HepG2 (cell line): ENCODE measurements around the gene JAGN1. TPM values are rescaled to one million over a fixed set of nuclear protein-coding genes. Genes with fewer than 3 reads are reported as not detected.
A peak's percentile ranks its signal among the peaks of the same experiment; 100 is the strongest.

Source experiments
- CBX5 ChIP-seq: sonication (generic); formaldehyde crosslinking; IDR thresholded peaks from 2 replicates; pipeline ENCODE4 v1.4.0; 2020; ENCODE audit warnings: missing genetic modification reagents, borderline replicate concordance
- FOXK2 ChIP-seq: fragments of 450-650 bp; IDR thresholded peaks from 2 replicates; pipeline ENCODE4 v1.6.1; 2016
- HDAC1 ChIP-seq: sonication (generic); formaldehyde crosslinking; IDR thresholded peaks from 2 replicates; pipeline ENCODE4 v1.5.1; 2020; ENCODE audit warnings: mild to moderate bottlenecking, missing genetic modification reagents
- HES4 ChIP-seq: sonication (generic); formaldehyde crosslinking; IDR thresholded peaks from 2 replicates; pipeline ENCODE4 v1.9.0; 2021; ENCODE audit warnings: mild to moderate bottlenecking, missing genetic modification reagents, borderline replicate concordance
- HNRNPUL1 ChIP-seq: fragments of 200-400 bp; formaldehyde crosslinking; IDR thresholded peaks from 2 replicates; pipeline ENCODE4 v1.6.1; 2017; ENCODE audit warnings: low read depth, mild to moderate bottlenecking, low read length, moderate library complexity
- IKZF1 ChIP-seq: fragments of 450-650 bp; IDR thresholded peaks from 2 replicates; pipeline ENCODE4 v1.7.1; 2016
- JDP2 ChIP-seq: sonication (generic); formaldehyde crosslinking; IDR thresholded peaks from 2 replicates; pipeline ENCODE4 v1.8.1; 2022; ENCODE audit warnings: missing genetic modification reagents, borderline replicate concordance
- MBD4 ChIP-seq: IDR thresholded peaks from 2 replicates; pipeline ENCODE4 v1.6.1; 2012; ENCODE audit warnings: low read length, inconsistent platforms, borderline replicate concordance
- MYC ChIP-seq: sonication (generic); formaldehyde crosslinking; IDR thresholded peaks from 2 replicates; pipeline ENCODE4 v1.9.0; 2021; ENCODE audit warnings: missing genetic modification reagents, borderline replicate concordance
- PLRG1 ChIP-seq: fragments of 450-650 bp; conservative IDR thresholded peaks from 2 replicates; pipeline ENCODE4 v1.6.1; 2016
- STAT5B ChIP-seq: sonication (generic); formaldehyde crosslinking; IDR thresholded peaks from 2 replicates; pipeline ENCODE4 v1.4.0; 2020; ENCODE audit warnings: missing genetic modification reagents
- TAF1 ChIP-seq: sonication (generic); formaldehyde crosslinking; IDR thresholded peaks from 2 replicates; pipeline ENCODE4 v1.4.0; 2020; ENCODE audit warnings: missing genetic modification reagents
- TMF1 ChIP-seq: sonication (generic); formaldehyde crosslinking; IDR thresholded peaks from 2 replicates; pipeline ENCODE4 v1.8.1; 2022; ENCODE audit warnings: low read depth, missing genetic modification reagents
- ZNF350 ChIP-seq: sonication (generic); formaldehyde crosslinking; IDR thresholded peaks from 2 replicates; pipeline ENCODE4 v1.4.0; 2020; ENCODE audit warnings: mild to moderate bottlenecking, low read depth, missing genetic modification reagents, borderline replicate concordance
- ZNF550 ChIP-seq: sonication (generic); formaldehyde crosslinking; IDR thresholded peaks from 2 replicates; pipeline ENCODE4 v1.4.0; 2020; ENCODE audit warnings: mild to moderate bottlenecking, missing genetic modification reagents, borderline replicate concordance
- ZNF577 ChIP-seq: sonication (generic); formaldehyde crosslinking; IDR thresholded peaks from 2 replicates; pipeline ENCODE4 v1.4.0; 2020; ENCODE audit warnings: mild to moderate bottlenecking, low read depth, missing genetic modification reagents, borderline replicate concordance
- ZNF747 ChIP-seq: sonication (generic); formaldehyde crosslinking; IDR thresholded peaks from 2 replicates; pipeline ENCODE4 v1.8.1; 2023; ENCODE audit warnings: missing genetic modification reagents, mild to moderate bottlenecking, borderline replicate concordance
- ZSCAN29 ChIP-seq: sonication (generic); formaldehyde crosslinking; conservative IDR thresholded peaks from 2 replicates; pipeline ENCODE4 v1.4.0; 2020; ENCODE audit warnings: mild to moderate bottlenecking, missing genetic modification reagents
- polyA plus RNA-seq, 8 experiments: library from polyadenylated mRNA; depleted of rRNA in 3 of 8; stranded (reverse) in 7 of 8; unstranded in 1 of 8; fragments of >200 nt; fragmentation: Illumina TruSeq in 4 of 8; extraction: Trizol in 4 of 8; gene quantifications; 2 replicates each; pipeline versions ENCODE4 v1.2.1 to v1.2.3, GENCODE V29; 2011 to 2016; ENCODE audit warnings: low read depth in 4 of 8, missing spikeins in 1 of 8, mixed read lengths in 1 of 8; ENCODE audit not compliant: insufficient read depth in 1 of 8
- total RNA-seq, 5 experiments: library from RNA; depleted of rRNA; stranded (reverse); fragments of >200 nt; fragmentation: Illumina TruSeq; extraction: Trizol; gene quantifications; 2 replicates each; pipeline ENCODE4 v1.2.3, GENCODE V29; 2016; ENCODE audit warnings: low read depth in 1 of 5
- TF ChIP-seq, protein P1 (sequence below): sonication (generic); formaldehyde crosslinking; IDR thresholded peaks from 2 replicates; pipeline ENCODE4 v1.8.0; 2022; ENCODE audit warnings: missing genetic modification reagents, mild to moderate bottlenecking, inconsistent platforms, borderline replicate concordance
- TF ChIP-seq, protein P2 (sequence below): sonication (generic); formaldehyde crosslinking; IDR thresholded peaks from 2 replicates; pipeline ENCODE4 v1.4.0; 2020; ENCODE audit warnings: mild to moderate bottlenecking, low read depth, missing genetic modification reagents
- TF ChIP-seq, protein P3 (sequence below): sonication (generic); formaldehyde crosslinking; IDR thresholded peaks from 2 replicates; pipeline ENCODE4 v1.4.0; 2020; ENCODE audit warnings: missing genetic modification reagents, borderline replicate concordance
- TF ChIP-seq, protein P4 (sequence below): sonication (generic); formaldehyde crosslinking; IDR thresholded peaks from 2 replicates; pipeline ENCODE4 v1.4.0; 2020; ENCODE audit warnings: mild to moderate bottlenecking, missing genetic modification reagents
- TF ChIP-seq, protein P5 (sequence below): sonication (generic); formaldehyde crosslinking; IDR thresholded peaks from 2 replicates; pipeline ENCODE4 v1.8.1; 2023; ENCODE audit warnings: mild to moderate bottlenecking, missing genetic modification reagents

Gene JAGN1
- total and polyA plus RNA-seq, 2 of the 13 experiments (the other 11 are each of a cell fraction or from before 2014, with no cell fraction given), result 49.9 to 50.9 TPM

DNA sequence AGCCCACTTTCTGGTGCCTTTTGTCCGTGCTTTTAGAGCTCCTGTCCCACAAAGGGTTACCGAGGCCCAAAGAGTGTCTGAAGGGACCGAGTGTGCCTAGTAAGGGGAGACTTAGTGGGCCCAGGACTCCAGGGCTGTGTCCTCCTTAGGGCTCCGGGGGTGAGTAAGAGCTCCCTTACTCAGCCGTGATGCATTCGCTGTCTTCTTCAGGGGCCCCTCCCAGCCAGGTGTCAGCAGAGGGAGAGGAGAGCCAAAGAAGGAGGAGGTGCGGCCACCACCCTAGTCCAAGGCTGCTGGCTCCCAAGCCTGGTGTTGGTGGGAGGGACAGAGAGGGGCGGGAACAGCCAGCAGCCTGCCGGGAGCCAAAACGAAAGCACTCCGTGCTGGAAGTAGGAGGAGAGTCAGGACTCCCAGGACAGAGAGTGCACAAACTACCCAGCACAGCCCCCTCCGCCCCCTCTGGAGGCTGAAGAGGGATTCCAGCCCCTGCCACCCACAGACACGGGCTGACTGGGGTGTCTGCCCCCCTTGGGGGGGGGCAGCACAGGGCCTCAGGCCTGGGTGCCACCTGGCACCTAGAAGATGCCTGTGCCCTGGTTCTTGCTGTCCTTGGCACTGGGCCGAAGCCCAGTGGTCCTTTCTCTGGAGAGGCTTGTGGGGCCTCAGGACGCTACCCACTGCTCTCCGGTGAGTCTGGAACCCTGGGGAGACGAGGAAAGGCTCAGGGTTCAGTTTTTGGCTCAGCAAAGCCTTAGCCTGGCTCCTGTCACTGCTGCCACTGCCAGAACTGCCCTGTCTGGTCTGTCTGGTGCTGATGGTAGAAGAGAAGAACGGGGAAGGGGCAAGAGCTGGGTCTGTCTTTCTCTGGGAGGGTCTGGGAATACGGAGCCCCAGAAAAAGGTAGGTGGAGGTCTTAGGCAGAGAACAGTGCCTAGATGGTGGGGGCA is 26.6 kb downstream of the JAGN1 start, which contains the start of gene IL17RC (continued):
- TF ChIP-seq ZNF747 (CRISPR knock-in tag) (no peak; the same call in 1 of the 2 replicates), HES4 (no peak), STAT5B (CRISPR knock-in tag) (no peak), TMF1 (CRISPR knock-in tag) (no peak), TAF1 (CRISPR knock-in tag) (peak; percentile 58; the same call in 1 of the 2 replicates), ZNF550 (no peak), FOXK2 (no peak), HDAC1 (CRISPR knock-in tag) (peak; percentile 29; the same call in 1 of the 2 replicates), MYC (CRISPR knock-in tag) (peak; percentile 11; the same call in 1 of the 2 replicates), HNRNPUL1 (no peak), CBX5 (CRISPR knock-in tag) (peak; percentile 20; the same call in 1 of the 2 replicates), ZSCAN29 (CRISPR knock-in tag) (no peak), PLRG1 (no peak), JDP2 (CRISPR knock-in tag) (no peak), ZNF350 (CRISPR knock-in tag) (no peak), IKZF1 (no peak), ZNF577 (CRISPR knock-in tag) (no peak), MBD4 (no peak)
- TF ChIP-seq, protein P1, sequence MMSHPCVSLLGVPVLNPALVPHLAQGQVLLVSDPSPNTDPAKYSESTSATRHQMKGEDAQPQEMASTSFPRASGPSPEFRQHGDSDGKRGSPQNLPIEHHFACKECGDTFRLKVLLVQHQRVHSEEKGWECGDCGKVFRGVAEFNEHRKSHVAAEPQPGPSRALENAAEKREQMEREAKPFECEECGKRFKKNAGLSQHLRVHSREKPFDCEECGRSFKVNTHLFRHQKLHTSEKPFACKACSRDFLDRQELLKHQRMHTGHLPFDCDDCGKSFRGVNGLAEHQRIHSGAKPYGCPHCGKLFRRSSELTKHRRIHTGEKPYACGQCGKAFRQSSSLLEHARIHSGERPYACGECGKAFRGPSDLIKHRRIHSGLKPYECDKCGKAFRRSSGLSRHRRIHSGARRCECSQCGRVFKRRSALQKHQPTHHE (CRISPR knock-in tag), result no peak
- TF ChIP-seq, protein P2, sequence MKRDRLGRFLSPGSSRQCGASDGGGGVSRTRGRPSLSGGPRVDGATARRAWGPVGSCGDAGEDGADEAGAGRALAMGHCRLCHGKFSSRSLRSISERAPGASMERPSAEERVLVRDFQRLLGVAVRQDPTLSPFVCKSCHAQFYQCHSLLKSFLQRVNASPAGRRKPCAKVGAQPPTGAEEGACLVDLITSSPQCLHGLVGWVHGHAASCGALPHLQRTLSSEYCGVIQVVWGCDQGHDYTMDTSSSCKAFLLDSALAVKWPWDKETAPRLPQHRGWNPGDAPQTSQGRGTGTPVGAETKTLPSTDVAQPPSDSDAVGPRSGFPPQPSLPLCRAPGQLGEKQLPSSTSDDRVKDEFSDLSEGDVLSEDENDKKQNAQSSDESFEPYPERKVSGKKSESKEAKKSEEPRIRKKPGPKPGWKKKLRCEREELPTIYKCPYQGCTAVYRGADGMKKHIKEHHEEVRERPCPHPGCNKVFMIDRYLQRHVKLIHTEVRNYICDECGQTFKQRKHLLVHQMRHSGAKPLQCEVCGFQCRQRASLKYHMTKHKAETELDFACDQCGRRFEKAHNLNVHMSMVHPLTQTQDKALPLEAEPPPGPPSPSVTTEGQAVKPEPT (CRISPR knock-in tag), result no peak
- TF ChIP-seq, protein P3, sequence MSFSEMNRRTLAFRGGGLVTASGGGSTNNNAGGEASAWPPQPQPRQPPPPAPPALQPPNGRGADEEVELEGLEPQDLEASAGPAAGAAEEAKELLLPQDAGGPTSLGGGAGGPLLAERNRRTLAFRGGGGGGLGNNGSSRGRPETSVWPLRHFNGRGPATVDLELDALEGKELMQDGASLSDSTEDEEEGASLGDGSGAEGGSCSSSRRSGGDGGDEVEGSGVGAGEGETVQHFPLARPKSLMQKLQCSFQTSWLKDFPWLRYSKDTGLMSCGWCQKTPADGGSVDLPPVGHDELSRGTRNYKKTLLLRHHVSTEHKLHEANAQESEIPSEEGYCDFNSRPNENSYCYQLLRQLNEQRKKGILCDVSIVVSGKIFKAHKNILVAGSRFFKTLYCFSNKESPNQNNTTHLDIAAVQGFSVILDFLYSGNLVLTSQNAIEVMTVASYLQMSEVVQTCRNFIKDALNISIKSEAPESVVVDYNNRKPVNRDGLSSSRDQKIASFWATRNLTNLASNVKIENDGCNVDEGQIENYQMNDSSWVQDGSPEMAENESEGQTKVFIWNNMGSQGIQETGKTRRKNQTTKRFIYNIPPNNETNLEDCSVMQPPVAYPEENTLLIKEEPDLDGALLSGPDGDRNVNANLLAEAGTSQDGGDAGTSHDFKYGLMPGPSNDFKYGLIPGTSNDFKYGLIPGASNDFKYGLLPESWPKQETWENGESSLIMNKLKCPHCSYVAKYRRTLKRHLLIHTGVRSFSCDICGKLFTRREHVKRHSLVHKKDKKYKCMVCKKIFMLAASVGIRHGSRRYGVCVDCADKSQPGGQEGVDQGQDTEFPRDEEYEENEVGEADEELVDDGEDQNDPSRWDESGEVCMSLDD (CRISPR knock-in tag), result no peak
- TF ChIP-seq, protein P4, sequence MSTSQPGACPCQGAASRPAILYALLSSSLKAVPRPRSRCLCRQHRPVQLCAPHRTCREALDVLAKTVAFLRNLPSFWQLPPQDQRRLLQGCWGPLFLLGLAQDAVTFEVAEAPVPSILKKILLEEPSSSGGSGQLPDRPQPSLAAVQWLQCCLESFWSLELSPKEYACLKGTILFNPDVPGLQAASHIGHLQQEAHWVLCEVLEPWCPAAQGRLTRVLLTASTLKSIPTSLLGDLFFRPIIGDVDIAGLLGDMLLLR (CRISPR knock-in tag), result no peak
- TF ChIP-seq, protein P5, sequence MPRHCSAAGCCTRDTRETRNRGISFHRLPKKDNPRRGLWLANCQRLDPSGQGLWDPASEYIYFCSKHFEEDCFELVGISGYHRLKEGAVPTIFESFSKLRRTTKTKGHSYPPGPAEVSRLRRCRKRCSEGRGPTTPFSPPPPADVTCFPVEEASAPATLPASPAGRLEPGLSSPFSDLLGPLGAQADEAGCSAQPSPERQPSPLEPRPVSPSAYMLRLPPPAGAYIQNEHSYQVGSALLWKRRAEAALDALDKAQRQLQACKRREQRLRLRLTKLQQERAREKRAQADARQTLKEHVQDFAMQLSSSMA (CRISPR knock-in tag), result no peak
